Lower leg skin (tissue), 4 donors: ENCODE data around the gene TAF10. TPM values are rescaled to one million over a fixed set of nuclear protein-coding genes. Genes with fewer than 3 reads are reported as not detected.

Source experiments
- DNase-seq, 2 donors: peaks; one replicate each; pipeline ENCODE4 v3.0.0-alpha.2; 2019; ENCODE audit warnings: low spot score in 2 of 2
- H3K4me3 ChIP-seq: fragments of 200-600 bp; sonication (generic); 2 replicates; pipeline ENCODE4 v1.5.1; 2017; ENCODE audit warnings: mild to moderate bottlenecking, low read depth; ENCODE audit not compliant: poor library complexity, severe bottlenecking
- CTCF ChIP-seq, 3 donors: fragments of 450-650 bp; IDR thresholded peaks; one replicate each; pipeline ENCODE4 v1.5.1; 2016; ENCODE audit warnings: antibody characterized with exemption in 3 of 3, mild to moderate bottlenecking in 3 of 3, moderate library complexity in 2 of 3
- POLR2A ChIP-seq, 2 donors: fragments of 450-650 bp; IDR thresholded peaks; one replicate each; pipeline ENCODE4 v1.6.1; 2016 to 2017; ENCODE audit warnings: antibody characterized with exemption in 2 of 2, mild to moderate bottlenecking in 1 of 2, moderate library complexity in 1 of 2
- WGBS, 2 donors: methylation state at CpG; one replicate each; pipeline ENCODE4 v1.1.5; 2018; 5-methylcytosine and 5-hydroxymethylcytosine counted together
- intact Hi-C: fragments of 100-400 bp; cut with DNase I; formaldehyde crosslinking; loops from one replicate; pipeline ENCODE4 v1.15.0; 2023; ENCODE audit warnings: low total_unique reads
- total RNA-seq, 4 donors: library from RNA; depleted of rRNA; stranded (reverse); fragments of >200 nt; gene quantifications; one replicate each; pipeline ENCODE4 v1.1.0, GENCODE V29; 2016

TAF10 gene
- total RNA-seq = 100 to 1,000 TPM in 1 of 4 donors, 10 to 100 TPM in 3; 41.1 to 105 (median 61.8) TPM

- intact Hi-C loops = no loop called here
- TF ChIP-seq CTCF (IDR thresholded peaks at IDR 0.05) (peak in 1 of 3 donors; percentile 12), POLR2A (IDR thresholded peaks at IDR 0.05) (peak in 1 of 2 donors; percentile 49)
- peak within 1 kb of the TSS; percentile 67 for H3K4me3 ChIP-seq
- peak; percentile 97 to 99 for DNase-seq
- WGBS, 2 donors = 1% methylated on average over 37 to 44 of the region's 51 CpGs
Measured at GRCh38 chr11:6612213-6613041, at the start of gene TAF10. Gene TAF10, minus strand, starts transcription at chr11:6612216. Its CDS starts 27 bp downstream, at chr11:6612189.

GRCh38 chr11:6660712-6661111, 48.7 kb upstream of the TAF10 start:
- no peak for DNase-seq
- TF ChIP-seq CTCF (IDR thresholded peaks at IDR 0.05) (no peak), POLR2A (IDR thresholded peaks at IDR 0.05) (no peak)
- H3K4me3 ChIP-seq = no peak overlapping the region
- WGBS, 2 donors = 88 to 92% methylated on average over 3 of the region's 3 CpGs
- intact Hi-C loops = no loop called here

DNA sequence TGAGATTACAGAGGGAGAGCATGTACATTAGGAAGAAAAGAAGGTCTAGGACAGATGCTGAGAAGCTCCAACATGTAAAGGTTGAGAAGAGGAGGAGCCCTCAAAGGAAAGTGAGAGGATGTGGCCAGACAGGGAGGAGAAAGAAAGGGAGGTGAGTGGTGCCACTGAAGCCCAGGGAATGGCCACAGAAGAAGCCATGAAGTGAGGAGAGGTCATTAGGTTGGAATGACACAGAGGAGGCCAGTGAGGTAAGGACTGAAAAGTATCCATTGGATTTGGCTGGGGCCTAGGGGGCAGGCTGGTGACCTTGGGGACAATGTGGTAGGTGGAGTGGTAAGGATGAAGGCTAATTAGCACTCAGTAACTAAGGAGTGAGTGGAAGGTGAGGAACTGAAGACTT, 46.6 kb upstream of the TAF10 start:
- H3K4me3 ChIP-seq = no peak overlapping the region
- TF ChIP-seq CTCF (IDR thresholded peaks at IDR 0.05) (no peak), POLR2A (IDR thresholded peaks at IDR 0.05) (no peak)
- intact Hi-C loops = no loop called here
- DNase-seq = no peak

GRCh38 chr11:6657346-6657745, 45.3 kb upstream of the TAF10 start:
- no peak overlapping the region for H3K4me3 ChIP-seq
- TF ChIP-seq POLR2A (IDR thresholded peaks at IDR 0.05) (no peak), CTCF (IDR thresholded peaks at IDR 0.05) (no peak)
- DNase-seq = no peak
- 59 to 67% methylated on average over 1 of the region's 1 CpG for WGBS, 2 donors
- intact Hi-C loops = no loop called here

DNA sequence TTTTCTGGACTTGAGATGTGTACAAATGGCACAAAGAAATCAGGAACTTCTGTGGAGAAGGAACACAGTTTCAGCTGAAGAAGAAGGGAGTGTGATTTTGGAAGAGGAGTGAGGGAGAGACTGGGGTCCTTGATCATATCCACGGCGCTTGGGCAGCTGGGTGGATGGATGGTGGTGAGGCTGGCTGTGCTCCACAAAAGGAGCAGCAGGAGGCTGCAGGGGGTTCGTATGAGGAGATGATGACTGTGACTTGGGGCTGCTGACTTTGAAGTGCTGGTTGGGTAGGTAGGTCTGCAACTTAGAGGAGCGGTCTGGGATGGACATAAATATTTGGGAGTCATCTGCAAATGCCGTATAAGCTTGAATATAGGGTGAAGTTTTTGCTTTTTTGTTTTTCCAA, 44.9 kb upstream of the TAF10 start:
- H3K4me3 ChIP-seq = no peak overlapping the region
- intact Hi-C loops = no loop called here
- 78 to 84% methylated on average over 5 of the region's 5 CpGs for WGBS, 2 donors
- DNase-seq = no peak
- TF ChIP-seq POLR2A (IDR thresholded peaks at IDR 0.05) = no peak

DNA sequence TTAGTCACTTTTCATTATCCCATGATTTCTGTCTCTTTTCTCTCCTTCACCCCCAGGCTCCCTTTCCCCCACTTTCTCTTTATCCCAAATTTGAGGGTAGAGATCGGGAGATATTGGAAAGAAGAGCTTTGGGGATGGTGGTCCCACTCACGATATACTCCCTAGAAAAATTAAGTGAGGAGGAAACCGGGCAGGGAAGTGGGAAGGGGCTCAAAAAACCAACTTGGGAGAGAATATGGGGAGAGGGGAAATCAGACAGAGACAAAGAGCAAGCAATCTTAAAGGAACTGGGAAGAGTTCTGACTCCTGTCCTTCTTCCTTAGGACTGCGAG, 44.5 kb upstream of the TAF10 start:
- no peak for DNase-seq
- TF ChIP-seq CTCF (IDR thresholded peaks at IDR 0.05) (no peak), POLR2A (IDR thresholded peaks at IDR 0.05) (no peak)
- H3K4me3 ChIP-seq = no peak overlapping the region
- 50 to 62% methylated on average over 4 of the region's 4 CpGs for WGBS, 2 donors
- intact Hi-C loops = no loop called here
